ENCODE data around the gene APLN. TPM values are rescaled to one million over a fixed set of nuclear protein-coding genes. Genes with fewer than 3 reads are reported as not detected.

The APLN gene
- total and polyA plus RNA-seq, 8 donors = 1.0 to 14.2 (median 5.8) TPM

GRCh38 chrX:129686422-129686948 is 31.7 kb upstream of the APLN start:
- ATAC-seq (peak; percentile 48), DNase-seq (peak in 1 of 4 donors; percentile 52)
- intact Hi-C loops (cut with DNase I) = no loop called here
- TF ChIP-seq CTCF (IDR thresholded peaks at IDR 0.05) = no peak
- Histone ChIP-seq H3K27ac (no peak overlapping the region), H3K4me3 (no peak overlapping the region), H3K4me1 (no peaks in the 10 kb centered on the region), H3K9me3 (no peaks in the 10 kb centered on the region), H3K27me3 (no peaks in the 10 kb centered on the region), H3K36me3 (no peaks in the 10 kb centered on the region)

- Histone ChIP-seq H3K4me1 (no peaks in the 10 kb centered on the region), H3K4me3 (no peak overlapping the region)
- TF ChIP-seq CTCF (IDR thresholded peaks at IDR 0.05) = no peak
Observed at GRCh38 chrX:129682979-129683378, 28.2 kb upstream of the APLN start.

GRCh38 chrX:129679901-129680300 is 25.1 kb upstream of the APLN start:
- TF ChIP-seq CTCF (IDR thresholded peaks at IDR 0.05) = no peak
- intact Hi-C loops (cut with DNase I) = no loop called here

More at GRCh38 chrX:129682979-129683378, 28.2 kb upstream of the APLN start:
- ATAC-seq = no peak
- Histone ChIP-seq H3K27ac (no peak overlapping the region), H3K36me3 (no peaks in the 10 kb centered on the region), H3K9me3 (no peaks in the 10 kb centered on the region), H3K27me3 (no peaks in the 10 kb centered on the region)
- intact Hi-C loops (cut with DNase I) = no loop called here
- DNase-seq = no peak

GRCh38 chrX:129678614-129679195 is 23.9 kb upstream of the APLN start:
- peak overlapping the region; percentile 21 to 34 for H3K4me3 ChIP-seq
- no peak for TF ChIP-seq CTCF (IDR thresholded peaks at IDR 0.05)
- ATAC-seq = peak; percentile 65

More at GRCh38 chrX:129679901-129680300, 25.1 kb upstream of the APLN start:
- Histone ChIP-seq H3K27me3 (no peaks in the 10 kb centered on the region), H3K27ac (no peak overlapping the region), H3K9me3 (no peaks in the 10 kb centered on the region), H3K4me3 (no peak overlapping the region), H3K36me3 (no peaks in the 10 kb centered on the region), H3K4me1 (no peaks in the 10 kb centered on the region)
- no peak for ATAC-seq
- DNase-seq = no peak

GRCh38 chrX:129667412-129667811 is 12.7 kb upstream of the APLN start:
- Histone ChIP-seq H3K9me3 (peaks cover 0 to 1% of the 10 kb centered on the region in 2 donors), H3K27ac (no peak overlapping the region), H3K36me3 (no peaks in the 10 kb centered on the region), H3K27me3 (no peaks in the 10 kb centered on the region), H3K4me3 (no peak overlapping the region), H3K4me1 (no peaks in the 10 kb centered on the region)
- no peak for TF ChIP-seq CTCF (IDR thresholded peaks at IDR 0.05)
- DNase-seq = no peak
- ATAC-seq = no peak
- intact Hi-C loops (cut with DNase I) = no loop called here

More at GRCh38 chrX:129678614-129679195, 23.9 kb upstream of the APLN start:
- no peak for DNase-seq
- intact Hi-C loops (cut with DNase I) = no loop called here
- no peaks in the 10 kb centered on the region for H3K27me3 ChIP-seq
- H3K9me3 ChIP-seq = no peaks in the 10 kb centered on the region
- H3K4me1 ChIP-seq = no peaks in the 10 kb centered on the region
- peak overlapping the region; percentile 66 to 71 for H3K27ac ChIP-seq
- no peaks in the 10 kb centered on the region for H3K36me3 ChIP-seq

Data from left lung (tissue), 10 donors.